K562 (cell line): ENCODE data around the gene CDS2. TPM values are rescaled to one million over a fixed set of nuclear protein-coding genes. Genes with fewer than 3 reads are reported as not detected.

Source experiments
- ATAC-seq: fragments of 200-7000 bp; cut with Tn5 transposase; 3 replicates; pipeline ENCODE4 v1.9.1; 2020; ENCODE audit warnings: moderate library complexity
- BruUV-seq: library from RNA; stranded (reverse); fragments of 400-500 nt; replicated peaks from 2 replicates; lab custom pipeline; 2021; lab: Mats Ljungman, UMichigan
- CTCF ChIA-PET: fragments of 300-600 bp; formaldehyde crosslinking; extraction: SDS; loops from one replicate; lab custom pipeline; 2021; ENCODE audit warnings: low intra/inter-chr PET ratio; lab: Yijun Ruan, JAX
- POLR2A ChIA-PET: fragments of 300-600, 350-650 bp; sonication (Branson Sonifier 250); formaldehyde crosslinking; extraction: SDS; loops from one replicate; lab custom pipeline; 2021; ENCODE audit warnings: antibody characterized with exemption, inconsistent platforms; lab: Yijun Ruan, JAX
- DNase-seq, 4 experiments: peaks; one replicate each; pipeline versions ENCODE4 v3.0.0 to v3.0.0-alpha.2; 2011 to 2018; ENCODE audit warnings: low spot score in 3 of 4, mixed read lengths in 3 of 4; ENCODE audit errors: extremely low read depth in 1 of 4
- FAIRE-seq: peaks from 2 replicates; lab custom pipeline; 2011; peaks lifted over from hg19 to GRCh38; lab: Jason Lieb, UNC
- H2AFZ ChIP-seq: 2 replicates; pipeline ENCODE4 v1.6.0; 2011; ENCODE audit warnings: low read depth, low read length, control low read depth, inconsistent platforms
- H3K27ac ChIP-seq: fragments of 200-600 bp; 3 replicates; pipeline ENCODE4 v1.8.0; 2011; ENCODE audit warnings: low read depth, mild to moderate bottlenecking, control low read depth, inconsistent platforms, low read length, moderate library complexity, mixed read lengths; ENCODE audit errors: extremely low read depth
- H3K27me3 ChIP-seq, 2 experiments: fragments of 300-600 bp in 1 of 2; 2 replicates in 1 of 2; 3 replicates in 1 of 2; pipeline versions ENCODE4 v1.6.0 to v1.8.0; 2011; ENCODE audit warnings: inconsistent platforms in 2 of 2, low read length in 2 of 2, mild to moderate bottlenecking in 1 of 2, mixed read lengths in 1 of 2, moderate library complexity in 1 of 2; ENCODE audit not compliant: control insufficient read depth in 2 of 2, insufficient read depth in 2 of 2
- H3K36me3 ChIP-seq: fragments of 300-600 bp; 3 replicates; pipeline ENCODE4 v1.8.0; 2011; ENCODE audit warnings: mild to moderate bottlenecking, low read length, inconsistent platforms; ENCODE audit not compliant: control insufficient read depth, insufficient read depth
- H3K4me1 ChIP-seq, 2 experiments: fragments of 200-600 bp in 1 of 2; replicated peaks in 1 of 2; 2 replicates in 1 of 2; 3 replicates in 1 of 2; pipeline versions ENCODE4 v1.5.1 to v1.8.0; 2011; ENCODE audit warnings: inconsistent platforms in 2 of 2, low read length in 2 of 2, mild to moderate bottlenecking in 1 of 2, mixed read lengths in 1 of 2, moderate library complexity in 1 of 2; ENCODE audit not compliant: control insufficient read depth in 2 of 2, insufficient read depth in 2 of 2
- H3K4me2 ChIP-seq: 2 replicates; pipeline ENCODE4 v1.6.1; 2011; ENCODE audit warnings: low read length, control low read depth, inconsistent platforms, mixed read lengths; ENCODE audit not compliant: insufficient read depth
- H3K4me3 ChIP-seq: fragments of 200-600 bp; sonication (generic), shearing (Covaris generic); 2 replicates; pipeline ENCODE4 v1.5.1; 2016; ENCODE audit warnings: control low read depth, inconsistent platforms
- H3K79me2 ChIP-seq: fragments of 200-600 bp; 3 replicates; pipeline ENCODE4 v1.8.0; 2011; ENCODE audit warnings: low read length, inconsistent platforms; ENCODE audit not compliant: control insufficient read depth, insufficient read depth
- H3K9ac ChIP-seq, 2 experiments: 2 replicates each; pipeline versions ENCODE4 v1.6.0 to v1.6.1; 2011; ENCODE audit warnings: low read depth in 2 of 2, low read length in 2 of 2, control low read depth in 1 of 2, inconsistent platforms in 1 of 2, mild to moderate bottlenecking in 1 of 2, mixed read lengths in 1 of 2; ENCODE audit not compliant: insufficient read depth in 1 of 2
- H3K9me1 ChIP-seq: one replicate; pipeline ENCODE4 v1.6.0; 2011; ENCODE audit warnings: inconsistent platforms, mild to moderate bottlenecking, low read length, moderate library complexity; ENCODE audit not compliant: control insufficient read depth, insufficient read depth
- H3K9me3 ChIP-seq: replicated peaks from 2 replicates; pipeline ENCODE4 v1.5.1; 2011; ENCODE audit warnings: low read depth, low read length, inconsistent platforms; ENCODE audit not compliant: control insufficient read depth, insufficient read depth
- H4K20me1 ChIP-seq: replicated peaks from 2 replicates; pipeline ENCODE4 v1.6.1; 2011; ENCODE audit warnings: low read length, inconsistent platforms, mixed read lengths; ENCODE audit not compliant: control insufficient read depth, insufficient read depth
- ARHGAP35 ChIP-seq: fragments of 450-650 bp; IDR thresholded peaks from 2 replicates; pipeline ENCODE4 v1.6.1; 2018; ENCODE audit not compliant: partially characterized antibody
- BMI1 ChIP-seq: fragments of 150-350 bp; IDR thresholded peaks from 2 replicates; pipeline ENCODE4 v1.6.1; 2014; ENCODE audit warnings: low read length
- CREBBP ChIP-seq: IDR thresholded peaks from one replicate; pipeline ENCODE4 v1.6.1; 2012; ENCODE audit warnings: low read depth, mild to moderate bottlenecking, control low read depth, inconsistent platforms, low read length
- DPF2 ChIP-seq: fragments of 450-650 bp; IDR thresholded peaks from 2 replicates; pipeline ENCODE4 v1.6.1; 2016
- ELF4 ChIP-seq: fragments of 450-650 bp; formaldehyde crosslinking; IDR thresholded peaks from 2 replicates; pipeline ENCODE4 v1.4.0; 2022; ENCODE audit warnings: missing genetic modification characterization
- FOXJ3 ChIP-seq: sonication (generic); formaldehyde crosslinking; IDR thresholded peaks from 2 replicates; pipeline ENCODE4 v1.4.0; 2020; ENCODE audit warnings: mild to moderate bottlenecking, missing genetic modification reagents
- MCM2 ChIP-seq: fragments of 450-650 bp; IDR thresholded peaks from 2 replicates; pipeline ENCODE4 v1.6.1; 2017; ENCODE audit warnings: low read depth, mild to moderate bottlenecking
- POLR2B ChIP-seq: fragments of 450-650 bp; IDR thresholded peaks from 2 replicates; pipeline ENCODE4 v1.6.1; 2018; ENCODE audit warnings: low read depth; ENCODE audit not compliant: partially characterized antibody
- SREBF2 ChIP-seq: sonication (generic); formaldehyde crosslinking; IDR thresholded peaks from 2 replicates; pipeline ENCODE4 v1.4.0; 2020; ENCODE audit warnings: mild to moderate bottlenecking, missing genetic modification reagents
- YBX1 ChIP-seq: fragments of 450-650 bp; IDR thresholded peaks from 2 replicates; pipeline ENCODE4 v1.7.1; 2016; ENCODE audit warnings: mild to moderate bottlenecking
- ZBTB17 ChIP-seq: fragments of 450-650 bp; formaldehyde crosslinking; IDR thresholded peaks from 2 replicates; pipeline ENCODE4 v1.4.0; 2020; ENCODE audit warnings: mild to moderate bottlenecking
- ZC3H11A ChIP-seq: IDR thresholded peaks from 2 replicates; pipeline ENCODE4 v1.6.1; 2012; ENCODE audit warnings: low read depth, low read length, improper control_type of control experiment
- ZNF436 ChIP-seq: fragments of 250-450, 450-650 bp; sonication (Bioruptor Pico); formaldehyde crosslinking; IDR thresholded peaks from 2 replicates; pipeline ENCODE4 v1.7.0; 2020; ENCODE audit warnings: mild to moderate bottlenecking
- ZNF79 ChIP-seq: fragments of 250-450 bp; sonication (Bioruptor Pico); IDR thresholded peaks from 2 replicates; pipeline ENCODE4 v1.4.0; 2020; ENCODE audit warnings: low read depth, mild to moderate bottlenecking, moderate library complexity
- WGBS: fragments of 100-300 bp; shearing (Covaris generic); methylation state at CpG from one replicate; pipeline ENCODE4 v1.1.6; 2016; ENCODE audit warnings: low coverage, mixed read lengths; ENCODE audit not compliant: insufficient coverage; ENCODE audit errors: missing lambda C conversion rate; 5-methylcytosine and 5-hydroxymethylcytosine counted together
- in situ Hi-C: fragments of 300-500 bp; cut with MboI; formaldehyde crosslinking; loops from 4 replicates; pipeline ENCODE4 v1.15.0; 2018; ENCODE audit warnings: inconsistent platforms, mixed read lengths
- intact Hi-C: fragments of 100-400 bp; cut with micrococcal nuclease; formaldehyde crosslinking; loops from 2 replicates; pipeline ENCODE4 v1.14.2; 2022
- polyA plus RNA-seq, 8 experiments: library from polyadenylated mRNA; depleted of rRNA in 4 of 8; stranded (reverse) in 5 of 8; unstranded in 3 of 8; fragments of >200 nt; fragmentation: Nextera tagmentation in 2 of 8; fragmentation: Illumina TruSeq in 1 of 8; extraction: Ambion mirVana in 2 of 8; extraction: Trizol in 1 of 8; gene quantifications; 2 replicates each; pipeline versions ENCODE4 v1.2.1 to v1.2.3, GENCODE V29; 2011 to 2014; ENCODE audit warnings: inconsistent platforms in 1 of 8, missing spikeins in 1 of 8
- total RNA-seq, 7 experiments: library from RNA; depleted of rRNA in 6 of 7; stranded (reverse); fragments of >200 nt in 6 of 7; fragmentation: Illumina TruSeq in 2 of 7; extraction: Trizol in 2 of 7; gene quantifications; 2 replicates each; pipeline versions ENCODE4 v1.2.1 to v1.2.3, GENCODE V29; 2011 to 2021; ENCODE audit warnings: low replicate concordance in 1 of 7
- TF ChIP-seq, protein P1 (sequence below): fragments of 250-450 bp; sonication (Bioruptor Pico); IDR thresholded peaks from 2 replicates; pipeline ENCODE4 v1.4.0; 2020; ENCODE audit warnings: mild to moderate bottlenecking
- TF ChIP-seq, protein P2 (sequence below), 2 experiments: fragments of 450-650 bp in 1 of 2; sonication (generic) in 1 of 2; formaldehyde crosslinking in 1 of 2; IDR thresholded peaks in 1 of 2; conservative IDR thresholded peaks in 1 of 2; 2 replicates each; pipeline versions ENCODE4 v1.6.1 to v1.8.1; 2016 to 2023; ENCODE audit warnings: mild to moderate bottlenecking in 2 of 2, moderate library complexity in 2 of 2, inconsistent platforms in 1 of 2, missing genetic modification reagents in 1 of 2

Gene CDS2
- total and polyA plus RNA-seq, 9 of the 15 experiments (the other 6 are each of a cell fraction or from before 2014, with no cell fraction given): 6.4 to 46.4 (median 12.2) TPM

DNA sequence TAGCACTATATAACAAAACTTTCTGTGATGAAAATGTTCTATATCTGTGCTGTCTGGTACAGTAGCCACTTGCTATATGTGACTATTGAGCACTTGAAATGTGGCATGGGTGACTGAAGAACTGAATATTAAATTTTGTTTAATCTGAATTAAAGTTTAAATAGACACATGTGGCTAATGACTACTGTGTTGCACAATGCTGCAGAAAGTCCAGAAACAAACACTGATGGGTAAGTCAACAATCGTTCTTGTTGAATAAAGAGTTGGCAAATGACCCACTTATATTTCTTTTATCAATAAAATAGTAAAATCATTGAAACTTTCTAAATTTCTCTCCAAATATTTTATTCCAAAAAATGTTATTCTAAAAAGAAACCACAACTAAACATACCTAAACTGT is 108.2 kb downstream of the CDS2 start:
- ChIA-PET POLR2A (no interaction called here), CTCF (no interaction called here)
- TF ChIP-seq DPF2: no peak
- TF ChIP-seq BMI1: no peak
- TF ChIP-seq YBX1: no peak
- no peak for TF ChIP-seq MCM2
- no peak for TF ChIP-seq FOXJ3
- TF ChIP-seq, protein P1, sequence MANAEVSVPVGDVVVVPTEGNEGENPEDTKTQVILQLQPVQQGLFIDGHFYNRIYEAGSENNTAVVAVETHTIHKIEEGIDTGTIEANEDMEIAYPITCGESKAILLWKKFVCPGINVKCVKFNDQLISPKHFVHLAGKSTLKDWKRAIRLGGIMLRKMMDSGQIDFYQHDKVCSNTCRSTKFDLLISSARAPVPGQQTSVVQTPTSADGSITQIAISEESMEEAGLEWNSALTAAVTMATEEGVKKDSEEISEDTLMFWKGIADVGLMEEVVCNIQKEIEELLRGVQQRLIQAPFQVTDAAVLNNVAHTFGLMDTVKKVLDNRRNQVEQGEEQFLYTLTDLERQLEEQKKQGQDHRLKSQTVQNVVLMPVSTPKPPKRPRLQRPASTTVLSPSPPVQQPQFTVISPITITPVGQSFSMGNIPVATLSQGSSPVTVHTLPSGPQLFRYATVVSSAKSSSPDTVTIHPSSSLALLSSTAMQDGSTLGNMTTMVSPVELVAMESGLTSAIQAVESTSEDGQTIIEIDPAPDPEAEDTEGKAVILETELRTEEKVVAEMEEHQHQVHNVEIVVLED (CRISPR knock-in tag): no peak
- TF ChIP-seq CREBBP: no peak
- TF ChIP-seq, protein P2, sequence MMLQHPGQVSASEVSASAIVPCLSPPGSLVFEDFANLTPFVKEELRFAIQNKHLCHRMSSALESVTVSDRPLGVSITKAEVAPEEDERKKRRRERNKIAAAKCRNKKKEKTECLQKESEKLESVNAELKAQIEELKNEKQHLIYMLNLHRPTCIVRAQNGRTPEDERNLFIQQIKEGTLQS (IDR thresholded peaks at IDR 0.05): no peak
- TF ChIP-seq, protein P2 (CRISPR knock-in tag; conservative IDR thresholded peaks at IDR 0.05): no peak
- TF ChIP-seq ZNF79 (CRISPR knock-in tag): no peak
- TF ChIP-seq ZNF436 (CRISPR knock-in tag): no peak
- no peak for TF ChIP-seq POLR2B
- no peak for TF ChIP-seq ELF4 (CRISPR knock-in tag)
- TF ChIP-seq ARHGAP35: no peak
- no peak for TF ChIP-seq SREBF2
- TF ChIP-seq ZBTB17 (CRISPR knock-in tag): no peak
- no peak for TF ChIP-seq ZC3H11A
- Histone ChIP-seq H4K20me1 (no peaks in the 10 kb centered on the region), H3K9ac (no peak overlapping the region), H3K4me3 (no peak overlapping the region), H3K27ac (no peak overlapping the region), H3K4me1 (no peaks in the 10 kb centered on the region), H3K27me3 (no peaks in the 10 kb centered on the region), H3K9me1 (no peaks in the 10 kb centered on the region), H2AFZ (no peak overlapping the region), H3K9me3 (no peaks in the 10 kb centered on the region), H3K36me3 (no peaks in the 10 kb centered on the region), H3K79me2 (no peaks in the 10 kb centered on the region), H3K4me2 (no peak overlapping the region)
- BruUV-seq: no TSS peak
- WGBS: 0% methylated on average over 1 of the region's 1 CpG
- in situ Hi-C loops (no loop called here), intact Hi-C loops (no loop called here)
- no peak for FAIRE-seq
- no peak for DNase-seq
- no peak for ATAC-seq
